Urothelium cell line (cell line): ENCODE measurements around the gene DOCK4.
A peak's percentile ranks its signal among the peaks of the same experiment; 100 is the strongest.

Source experiments
- DNase-seq: peaks from one replicate; pipeline ENCODE4 v3.0.0; 2011; ENCODE audit warnings: low spot score, mixed read lengths
- FAIRE-seq: peaks from 2 replicates; lab custom pipeline; 2011; peaks lifted over from hg19 to GRCh38; lab: Jason Lieb, UNC

DOCK4 gene

DNA sequence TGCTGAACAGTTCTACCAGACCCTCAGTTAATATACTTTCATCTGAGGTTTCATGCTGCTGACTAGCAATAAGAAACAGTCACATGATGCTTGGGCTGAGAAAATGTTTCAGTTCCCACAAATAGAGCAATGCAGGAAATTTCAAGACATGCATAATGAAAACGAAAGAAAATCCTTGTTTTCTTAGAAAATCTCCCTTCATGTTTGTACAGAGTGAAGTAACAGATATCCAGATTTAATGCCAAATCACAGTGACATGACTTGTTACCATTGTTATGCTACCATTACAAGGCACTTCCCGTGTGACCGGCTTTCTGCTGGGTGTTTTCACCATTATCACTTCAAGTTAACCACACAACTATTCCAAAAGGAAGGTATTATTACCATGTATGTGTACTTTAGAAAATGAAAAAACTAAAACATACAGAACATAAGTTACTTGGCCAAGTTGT, 121.7 kb downstream of the DOCK4 start:
- no peak for FAIRE-seq
- DNase-seq: no peak

- DNase-seq (no peak), FAIRE-seq (no peak)
Measured at GRCh38 chr7:112083776-112084355, 122.3 kb downstream of the DOCK4 start.

- FAIRE-seq (no peak), DNase-seq (no peak)
Measured at GRCh38 chr7:112082306-112082705, 123.9 kb downstream of the DOCK4 start.

GRCh38 chr7:112081778-112082177, 124.4 kb downstream of the DOCK4 start:
- FAIRE-seq: no peak

GRCh38 chr7:112080978-112081377, 125.2 kb downstream of the DOCK4 start:
- DNase-seq: peak; percentile 35
- FAIRE-seq: no peak

More at GRCh38 chr7:112081778-112082177, 124.4 kb downstream of the DOCK4 start:
- no peak for DNase-seq

DNA sequence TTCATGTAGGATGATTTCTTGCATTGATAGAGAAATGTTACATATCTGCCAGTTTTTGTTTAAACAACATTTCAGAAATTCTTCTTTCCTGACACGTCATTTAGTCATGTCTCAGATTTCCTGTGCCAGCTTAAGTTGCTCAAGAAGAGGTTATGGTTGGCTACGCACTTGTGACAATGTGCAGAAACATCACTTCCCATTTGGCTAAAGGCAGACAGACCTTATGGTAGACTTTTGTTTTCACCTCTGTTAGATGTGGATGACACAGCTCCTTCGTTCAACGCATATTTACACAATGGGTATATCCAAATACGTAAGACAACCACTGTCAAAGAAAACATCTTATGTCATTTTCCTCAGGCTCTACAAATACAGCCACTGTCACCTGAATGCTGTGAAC, 125.8 kb downstream of the DOCK4 start:
- peak; percentile 29 for DNase-seq
- FAIRE-seq: peak; percentile 72

- FAIRE-seq (no peak), DNase-seq (no peak)
Measured at GRCh38 chr7:112079673-112080072, 126.5 kb downstream of the DOCK4 start.

GRCh38 chr7:112079122-112079521, 127.1 kb downstream of the DOCK4 start:
- DNase-seq (no peak), FAIRE-seq (no peak)

- no peak for FAIRE-seq
- DNase-seq: no peak
Measured at GRCh38 chr7:112076324-112076723, 129.9 kb downstream of the DOCK4 start.

DNA sequence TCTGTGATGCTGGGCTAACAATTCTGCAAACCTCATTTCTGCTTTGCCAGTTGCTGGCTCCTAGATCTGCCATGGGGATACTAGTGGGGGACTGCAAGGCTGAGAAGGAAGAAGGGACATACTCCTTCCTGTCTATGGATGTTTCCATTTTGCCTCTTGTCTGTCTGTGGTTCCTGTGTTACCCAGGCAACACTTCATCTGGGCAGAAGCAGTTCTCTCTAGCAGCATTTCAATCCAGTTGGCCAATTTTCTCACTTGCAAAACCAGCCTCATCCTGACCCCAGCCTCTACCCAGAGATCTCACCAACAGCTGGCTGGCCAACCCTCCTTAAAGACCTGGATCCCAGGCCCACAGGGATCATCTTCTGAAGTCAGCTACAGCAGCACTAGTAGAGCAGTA, 131.7 kb downstream of the DOCK4 start:
- FAIRE-seq: no peak
- no peak for DNase-seq

DNA sequence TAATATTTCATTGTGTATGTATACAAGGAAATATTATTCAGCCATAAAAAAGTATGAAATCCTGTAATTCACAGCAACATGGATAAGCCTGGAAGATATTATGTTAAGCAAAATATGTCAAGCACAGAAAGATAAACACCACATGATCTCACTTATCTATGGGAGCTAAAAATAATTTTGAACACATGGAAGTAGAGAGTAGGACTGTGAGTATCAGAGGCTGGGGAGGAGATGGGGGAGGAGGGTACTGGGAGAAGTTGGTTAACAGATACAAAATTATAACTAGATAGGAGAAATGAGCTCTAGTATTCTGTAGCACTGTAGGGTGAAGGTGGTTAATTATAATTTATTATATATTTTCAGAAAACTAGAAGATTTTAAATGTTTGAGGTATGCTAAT, 132.7 kb downstream of the DOCK4 start:
- DNase-seq (no peak), FAIRE-seq (no peak)

DNA sequence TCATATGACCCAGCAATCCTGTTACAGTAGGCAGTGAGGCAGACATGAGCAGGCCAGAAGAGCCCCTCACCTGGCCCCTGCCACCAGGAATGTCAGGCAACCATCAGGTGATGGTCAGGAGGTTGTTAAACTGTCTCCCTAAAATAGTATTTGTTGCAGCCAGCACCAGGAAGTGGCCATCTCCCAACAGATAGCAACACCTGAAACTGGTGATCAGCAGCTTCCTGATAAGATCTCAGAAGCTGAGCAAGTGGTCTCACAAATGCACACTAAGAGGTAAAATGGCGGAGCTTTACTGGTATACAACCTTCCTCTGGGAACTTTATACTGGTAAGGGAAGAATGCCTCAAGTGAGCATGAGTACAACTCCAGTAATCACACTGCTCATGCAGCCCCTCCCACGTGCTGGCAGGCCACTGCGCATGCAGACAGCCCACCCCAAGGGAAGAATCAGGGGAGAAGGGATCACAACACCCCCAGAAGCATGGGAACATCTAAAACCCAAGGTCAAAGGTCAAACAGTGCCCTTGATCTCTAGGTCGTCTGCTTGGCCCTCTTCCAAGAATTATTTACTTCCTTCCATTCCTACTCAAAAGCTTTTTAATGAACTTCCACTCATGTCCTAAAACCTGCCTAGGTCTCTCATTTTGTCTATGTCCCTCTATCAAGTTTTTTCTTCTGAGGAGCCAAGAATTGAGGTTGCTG, 133.5 kb downstream of the DOCK4 start:
- FAIRE-seq (no peak), DNase-seq (no peak)

DNA sequence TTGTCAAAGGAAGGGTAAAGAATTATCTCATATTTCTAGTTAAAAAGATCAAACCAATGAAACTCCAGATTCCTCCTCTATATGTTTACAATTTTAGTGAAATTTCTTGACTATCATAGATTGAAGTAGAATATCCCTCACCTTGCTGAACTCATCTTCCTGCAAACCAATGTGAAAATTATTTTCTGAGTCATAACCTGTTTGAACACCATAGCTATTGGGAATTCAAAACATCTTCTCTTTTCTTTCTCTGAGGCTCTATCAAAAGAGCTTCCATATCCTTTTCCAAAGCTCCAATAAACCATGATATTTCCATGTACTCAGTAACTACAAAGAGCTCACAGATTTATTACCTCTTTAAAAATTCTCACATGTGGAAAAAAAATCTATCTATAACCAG, 134.3 kb downstream of the DOCK4 start:
- DNase-seq (no peak), FAIRE-seq (no peak)

DNA sequence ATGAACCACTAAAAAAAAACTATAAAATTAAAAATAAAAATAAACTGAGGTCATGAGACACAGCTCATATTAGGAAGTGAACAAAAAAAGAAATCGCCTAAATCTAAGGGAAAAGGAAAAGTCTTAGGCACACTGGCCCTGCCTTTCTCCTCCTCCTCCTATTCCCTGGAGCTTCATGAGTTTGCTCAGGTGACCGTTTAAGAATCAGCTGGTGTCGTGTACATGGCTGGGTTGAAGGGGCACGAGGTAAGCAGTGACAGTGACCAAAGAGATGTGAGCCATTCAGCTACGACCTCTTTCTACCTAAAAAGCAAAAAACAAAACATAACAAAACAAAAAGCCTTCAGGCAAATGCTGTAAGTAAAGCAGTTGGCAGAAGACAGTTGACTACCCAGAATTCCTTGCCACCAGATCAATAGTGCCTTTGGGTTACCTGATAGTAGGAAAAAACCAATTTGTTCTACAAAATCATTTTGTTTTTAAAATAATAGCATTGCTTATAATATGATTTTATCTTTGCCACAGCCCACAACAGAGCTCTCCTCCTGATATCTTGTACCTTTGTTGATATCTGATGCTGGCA, 135.4 kb downstream of the DOCK4 start:
- DNase-seq (no peak), FAIRE-seq (no peak)

DNA sequence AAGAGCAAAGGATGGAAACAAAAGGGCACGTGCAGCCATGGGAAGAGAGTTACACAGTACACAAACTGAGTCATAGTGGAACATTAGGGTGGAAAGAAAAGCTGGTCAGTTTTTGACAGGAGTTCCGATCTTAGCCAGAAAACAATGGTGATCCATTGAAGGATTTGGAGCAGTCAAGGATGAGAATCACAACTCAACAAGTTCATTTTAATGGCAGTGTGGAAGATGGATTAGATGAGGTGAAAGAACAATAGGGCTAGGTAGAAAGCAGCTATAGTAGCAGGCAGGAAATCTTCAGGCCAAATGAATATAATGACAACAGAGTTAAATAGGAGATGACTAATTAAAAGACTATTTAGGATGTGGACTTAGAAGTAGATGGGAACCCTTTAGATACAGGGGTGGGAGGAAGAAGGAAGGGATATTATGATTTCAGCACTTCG, 136.3 kb downstream of the DOCK4 start:
- DNase-seq (peak; percentile 7), FAIRE-seq (no peak)

GRCh38 chr7:112068967-112069366, 137.2 kb downstream of the DOCK4 start:
- FAIRE-seq (no peak), DNase-seq (no peak)

DNA sequence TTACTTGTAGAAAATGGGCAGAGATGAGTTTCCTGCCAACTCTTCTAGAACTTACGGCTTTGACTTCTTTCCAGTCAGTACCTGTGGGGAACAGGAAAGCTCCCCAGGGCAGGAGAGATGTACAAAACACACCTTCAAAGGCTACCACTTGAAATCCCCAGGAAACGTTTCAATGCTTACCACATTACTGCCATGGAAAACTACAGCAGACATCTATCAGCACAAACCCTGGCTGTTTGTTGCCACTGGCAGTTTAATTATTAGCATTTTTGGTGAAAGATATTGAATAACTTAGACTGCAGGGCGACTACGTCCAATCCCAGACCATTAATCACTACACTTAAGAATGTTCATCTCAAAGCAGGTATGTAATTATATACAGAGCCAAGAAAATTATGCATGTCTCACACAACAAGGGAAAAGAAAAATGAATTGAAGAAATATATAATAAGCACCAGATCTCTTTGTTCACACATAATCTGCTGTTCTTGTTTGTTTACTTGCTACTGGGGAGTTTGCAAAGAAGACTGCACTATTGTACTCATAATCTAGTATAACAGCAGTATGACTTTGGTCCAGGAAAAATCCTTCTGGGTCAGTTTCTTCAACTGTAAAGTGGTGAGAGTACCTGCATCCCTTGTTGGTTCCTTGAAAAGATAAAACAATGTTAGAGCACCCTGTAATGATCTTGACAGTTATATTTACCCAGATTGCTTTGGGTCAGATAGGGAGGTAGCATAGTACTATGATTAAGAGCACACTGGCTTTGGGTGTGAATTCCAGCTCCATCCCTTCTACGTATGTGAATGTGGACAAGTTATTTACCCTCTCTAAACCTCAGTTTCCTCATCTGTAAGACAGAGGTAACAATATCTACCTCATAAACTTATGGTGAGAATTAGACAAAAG, 138.3 kb downstream of the DOCK4 start:
- DNase-seq: no peak
- FAIRE-seq: no peak

- no peak for DNase-seq
- no peak for FAIRE-seq
Measured at GRCh38 chr7:112067200-112067599, 139.0 kb downstream of the DOCK4 start.

GRCh38 chr7:112065758-112066157, 140.4 kb downstream of the DOCK4 start:
- no peak for DNase-seq
- no peak for FAIRE-seq

DNA sequence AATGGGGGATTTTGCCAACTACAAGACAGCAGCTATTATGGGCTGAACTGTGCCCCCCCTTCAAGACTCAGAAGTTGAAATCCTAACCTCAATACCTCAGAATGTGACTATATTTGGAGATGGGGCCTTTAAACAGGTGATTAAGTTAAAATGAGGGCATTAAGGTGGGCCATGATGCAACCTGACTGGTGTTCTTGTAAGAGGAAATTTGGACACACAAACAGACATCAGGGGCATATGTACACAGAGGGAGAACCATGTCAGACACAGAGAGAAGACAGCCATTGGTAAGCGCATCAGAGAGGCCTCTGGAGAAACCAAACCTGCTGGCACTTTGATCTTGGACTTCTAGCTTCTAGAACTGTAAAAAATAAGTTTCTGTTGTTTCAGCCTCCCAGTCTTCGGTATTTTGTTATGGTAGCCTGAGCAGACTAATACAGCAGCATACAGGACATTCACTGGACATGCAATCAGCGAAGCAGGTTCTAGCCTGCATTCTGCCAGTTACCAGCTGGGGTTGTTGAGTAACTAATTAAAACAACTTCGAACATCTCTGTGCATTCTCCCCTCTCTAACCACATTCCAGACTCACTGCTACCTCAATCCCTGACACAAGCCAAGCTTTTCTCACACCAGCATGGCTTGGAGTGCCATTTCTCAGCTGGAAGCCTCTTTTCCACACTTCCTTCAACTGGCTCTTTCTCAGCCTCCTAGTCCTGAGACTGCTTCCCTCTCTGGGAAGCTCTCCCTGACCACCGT, 141.4 kb downstream of the DOCK4 start:
- FAIRE-seq: no peak
- DNase-seq: no peak
